ENCODE data around the gene ERICH3.

ERICH3 gene, protein sequence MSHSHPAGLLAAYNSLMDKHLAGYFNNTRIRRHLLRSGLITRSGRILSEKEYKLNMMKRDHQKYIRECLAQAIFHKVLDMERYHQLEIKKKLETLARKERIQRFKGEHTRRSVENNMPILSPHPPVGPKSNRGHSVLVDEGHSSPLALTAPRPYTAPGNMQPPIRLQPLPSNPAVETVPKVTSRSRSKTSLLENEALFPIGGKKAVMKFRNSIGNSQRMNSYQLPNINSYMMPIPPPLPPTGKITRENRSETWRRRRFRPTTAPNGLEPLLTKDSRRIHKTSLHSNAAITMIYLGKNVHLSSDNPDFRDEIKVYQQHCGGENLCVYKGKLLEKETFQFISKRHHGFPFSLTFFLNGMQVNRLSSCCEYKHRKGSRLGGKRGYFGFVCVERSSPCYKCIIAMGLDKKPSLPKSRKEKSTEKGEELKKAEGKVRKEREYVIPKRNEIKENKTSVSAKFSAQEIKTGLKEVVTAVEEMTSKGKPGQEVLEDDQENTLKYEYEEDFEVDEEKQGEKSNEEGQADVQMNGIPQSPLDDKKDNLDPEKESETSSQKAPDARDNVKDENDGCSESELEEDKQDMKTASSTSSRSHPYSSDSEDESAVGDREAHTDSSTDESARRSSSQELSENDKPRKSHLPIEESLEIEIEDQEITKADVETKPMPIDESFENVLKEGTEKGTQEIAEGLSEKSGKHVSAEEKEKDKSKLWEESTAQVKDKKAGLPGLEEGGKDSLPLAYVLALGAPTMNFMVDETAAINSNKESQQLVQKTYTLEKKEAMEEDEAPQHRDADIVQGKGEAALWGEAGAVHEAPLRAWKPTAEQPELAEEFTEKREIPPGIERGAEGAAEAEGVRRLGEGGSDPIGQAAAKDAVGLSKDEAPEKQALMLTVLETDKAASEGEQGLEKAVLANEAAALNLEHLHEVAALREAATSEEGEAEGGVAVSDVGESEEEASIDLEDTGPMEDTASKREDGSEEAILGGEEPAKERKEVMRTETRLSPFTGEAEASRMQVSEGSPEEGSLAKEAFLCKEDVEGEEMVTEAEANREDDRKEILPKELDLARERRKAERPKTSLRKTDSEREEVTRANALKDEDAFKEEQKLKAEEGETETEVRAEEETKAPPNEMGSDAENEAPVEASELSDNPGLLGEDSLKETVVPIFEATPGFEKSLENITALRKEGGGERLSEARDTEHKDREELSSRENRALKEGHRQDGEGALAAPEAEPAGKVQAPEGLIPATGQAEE (N-terminal part only)

DNA sequence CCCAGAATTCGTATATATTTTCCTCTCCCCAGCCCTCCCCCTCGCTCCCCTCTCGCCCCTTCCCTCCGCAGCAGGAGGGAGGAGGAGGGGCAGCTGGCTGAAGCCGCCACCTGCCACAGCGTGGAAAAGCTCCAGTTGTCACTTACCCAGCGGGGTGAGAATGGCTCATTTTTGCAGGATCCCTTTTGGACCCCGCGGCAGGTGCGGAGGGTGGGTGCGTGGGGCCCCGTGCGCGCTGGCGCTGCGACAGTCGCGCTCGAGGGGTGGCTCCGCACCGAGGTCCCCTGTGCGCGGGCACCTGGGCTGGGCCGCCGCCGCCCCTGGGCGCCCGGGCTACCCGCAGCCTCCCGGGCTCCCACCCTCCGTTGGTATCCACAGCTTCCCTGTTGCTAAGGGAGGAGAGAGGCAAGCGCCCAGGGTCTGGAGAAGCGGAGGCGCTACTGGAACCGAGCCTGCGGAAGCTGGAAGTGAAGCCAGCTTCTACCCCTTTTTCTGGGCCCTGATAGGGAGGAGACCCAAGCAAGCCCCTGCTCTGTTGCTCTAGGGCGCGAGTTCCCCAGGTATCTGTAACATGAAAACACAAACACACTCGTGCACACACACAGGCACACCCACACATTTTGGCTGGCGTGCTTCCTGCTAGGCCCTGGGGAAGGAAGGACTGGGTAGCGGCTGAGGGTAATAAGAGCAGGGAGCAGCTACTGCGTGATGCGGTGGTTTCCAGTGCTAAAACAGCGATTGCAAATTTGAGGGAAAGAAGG, at the start of gene ERICH3:
Gene ERICH3, minus strand, starts transcription at position 442 of the 761 bp plus-strand sequence. Its CDS starts 273 bp downstream, at position 169.
- in situ Hi-C loops (cut with MboI; ENCODE audit: low sequenced_read_pairs, unreplicated experiment) = no loop called here
- DNase-seq (ENCODE audit: low spot score) = peak; percentile 26
- TF ChIP-seq, protein P1, sequence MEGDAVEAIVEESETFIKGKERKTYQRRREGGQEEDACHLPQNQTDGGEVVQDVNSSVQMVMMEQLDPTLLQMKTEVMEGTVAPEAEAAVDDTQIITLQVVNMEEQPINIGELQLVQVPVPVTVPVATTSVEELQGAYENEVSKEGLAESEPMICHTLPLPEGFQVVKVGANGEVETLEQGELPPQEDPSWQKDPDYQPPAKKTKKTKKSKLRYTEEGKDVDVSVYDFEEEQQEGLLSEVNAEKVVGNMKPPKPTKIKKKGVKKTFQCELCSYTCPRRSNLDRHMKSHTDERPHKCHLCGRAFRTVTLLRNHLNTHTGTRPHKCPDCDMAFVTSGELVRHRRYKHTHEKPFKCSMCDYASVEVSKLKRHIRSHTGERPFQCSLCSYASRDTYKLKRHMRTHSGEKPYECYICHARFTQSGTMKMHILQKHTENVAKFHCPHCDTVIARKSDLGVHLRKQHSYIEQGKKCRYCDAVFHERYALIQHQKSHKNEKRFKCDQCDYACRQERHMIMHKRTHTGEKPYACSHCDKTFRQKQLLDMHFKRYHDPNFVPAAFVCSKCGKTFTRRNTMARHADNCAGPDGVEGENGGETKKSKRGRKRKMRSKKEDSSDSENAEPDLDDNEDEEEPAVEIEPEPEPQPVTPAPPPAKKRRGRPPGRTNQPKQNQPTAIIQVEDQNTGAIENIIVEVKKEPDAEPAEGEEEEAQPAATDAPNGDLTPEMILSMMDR (IDR thresholded peaks at IDR 0.05; ENCODE audit: borderline replicate concordance, control extremely low read depth, extremely low read depth, insufficient read depth, missing control alignments) = no peak

DNA sequence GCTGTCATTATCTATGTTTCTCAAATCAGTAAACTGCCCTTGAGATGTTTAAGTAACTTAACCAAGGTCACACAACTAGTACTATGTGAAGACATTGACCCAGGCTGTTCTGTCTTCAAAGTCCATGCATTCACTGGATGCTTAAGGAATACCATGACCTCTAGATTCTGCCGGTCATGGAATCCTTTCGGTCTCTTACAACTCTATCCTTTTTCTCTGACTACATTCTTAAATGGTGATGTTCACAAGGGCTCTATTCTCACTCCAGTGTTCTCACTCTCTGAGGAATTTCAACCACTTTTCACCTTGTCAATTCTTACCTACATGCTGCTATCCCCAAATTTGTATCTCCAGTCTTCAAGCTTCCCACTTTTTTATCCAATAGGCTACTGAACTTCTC, 44.0 kb upstream of the ERICH3 start:
- no peak for DNase-seq (ENCODE audit: low spot score)
- in situ Hi-C loops (cut with MboI; ENCODE audit: low sequenced_read_pairs, unreplicated experiment) = no loop called here
- TF ChIP-seq, protein P1 (IDR thresholded peaks at IDR 0.05; ENCODE audit: borderline replicate concordance, control extremely low read depth, extremely low read depth, insufficient read depth, missing control alignments) = no peak

DNA sequence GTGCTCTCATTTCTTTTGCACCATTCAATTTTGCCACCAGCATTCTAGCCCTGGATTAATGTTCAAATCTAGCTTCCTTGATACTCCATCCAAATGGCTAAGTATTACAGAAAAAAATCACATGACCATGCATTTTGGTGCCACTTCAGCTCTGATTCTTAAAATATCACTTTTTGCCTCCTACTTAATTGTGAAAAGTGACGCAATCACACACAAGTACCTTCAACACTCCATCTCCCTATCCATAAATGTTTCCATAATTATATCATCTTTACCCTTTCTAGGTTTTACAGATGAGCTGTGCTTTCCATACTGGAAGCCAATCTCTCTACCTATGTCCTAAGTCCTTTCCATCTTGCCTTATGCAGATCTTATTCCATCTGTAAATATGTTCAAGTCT, 43.2 kb upstream of the ERICH3 start:
- DNase-seq (ENCODE audit: low spot score) = no peak
- in situ Hi-C loops (cut with MboI; ENCODE audit: low sequenced_read_pairs, unreplicated experiment) = no loop called here
- TF ChIP-seq, protein P1 (IDR thresholded peaks at IDR 0.05; ENCODE audit: borderline replicate concordance, control extremely low read depth, extremely low read depth, insufficient read depth, missing control alignments) = no peak

DNA sequence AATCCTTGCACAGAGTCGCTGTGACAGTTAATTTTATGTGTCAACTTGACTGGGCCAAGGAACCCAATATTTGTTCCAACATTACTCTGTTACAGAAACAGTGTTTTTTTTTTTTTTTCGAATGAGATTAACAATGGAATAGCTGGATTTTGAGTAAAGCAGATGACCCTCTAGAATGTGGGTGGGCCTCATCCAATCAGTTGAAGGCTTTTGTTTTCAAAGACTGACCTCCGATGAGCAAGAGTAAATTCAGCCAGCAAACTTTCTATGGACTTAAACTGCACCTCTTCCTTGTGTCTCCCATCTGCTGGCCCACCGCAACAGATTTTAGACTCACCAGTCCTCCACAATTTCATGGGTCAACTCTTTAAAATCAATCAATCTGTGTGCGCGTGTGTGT, 42.2 kb upstream of the ERICH3 start:
- TF ChIP-seq, protein P1 (IDR thresholded peaks at IDR 0.05; ENCODE audit: borderline replicate concordance, control extremely low read depth, extremely low read depth, insufficient read depth, missing control alignments) = no peak
- no peak for DNase-seq (ENCODE audit: low spot score)
- in situ Hi-C loops (cut with MboI; ENCODE audit: low sequenced_read_pairs, unreplicated experiment) = no loop called here

DNA sequence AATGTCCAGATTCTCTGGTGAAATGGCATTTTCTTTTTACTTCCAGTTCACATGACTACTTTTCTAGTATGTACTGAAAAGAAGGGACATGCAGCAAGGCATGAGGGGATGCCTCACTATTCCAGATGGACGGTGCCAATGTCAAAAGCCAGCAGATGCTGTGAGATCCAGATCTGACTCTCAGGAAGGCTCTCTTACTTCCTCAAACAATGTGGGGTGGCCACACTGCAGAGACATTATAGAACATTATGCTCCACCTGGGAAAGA, 41.6 kb upstream of the ERICH3 start:
- DNase-seq (ENCODE audit: low spot score) = no peak
- in situ Hi-C loops (cut with MboI; ENCODE audit: low sequenced_read_pairs, unreplicated experiment) = no loop called here
- TF ChIP-seq, protein P1 (IDR thresholded peaks at IDR 0.05; ENCODE audit: borderline replicate concordance, control extremely low read depth, extremely low read depth, insufficient read depth, missing control alignments) = no peak
